Esophagus muscularis mucosa (tissue), 4 donors: Measurements from ENCODE around the gene PSME1. TPM values are rescaled to one million over a fixed set of nuclear protein-coding genes. Genes with fewer than 3 reads are reported as not detected.

ENCODE experiments used
- DNase-seq: peaks from one replicate; pipeline ENCODE4 v3.0.0-alpha.2; 2017; ENCODE audit errors: extremely low spot score
- H3K27ac ChIP-seq, 4 donors: fragments of 200-600 bp; sonication (generic); replicated peaks in 1 of 4; 1 replicate in 3 of 4; 2 replicates in 1 of 4; pipeline ENCODE4 v1.5.1; 2016 to 2019; ENCODE audit warnings: mild to moderate bottlenecking in 1 of 4
- H3K27me3 ChIP-seq, 4 donors: fragments of 200-600 bp; sonication (generic); one replicate each; pipeline versions ENCODE4 v1.5.1 to v1.6.0; 2016 to 2019
- H3K36me3 ChIP-seq, 4 donors: fragments of 200-600 bp; sonication (generic); one replicate each; pipeline ENCODE4 v1.5.1; 2016 to 2019
- H3K4me1 ChIP-seq, 4 donors: fragments of 200-600 bp; sonication (generic); one replicate each; pipeline ENCODE4 v1.5.1; 2016 to 2019
- H3K4me3 ChIP-seq, 4 donors: fragments of 200-600 bp; sonication (generic); 1 replicate in 2 of 4; 2 replicates in 2 of 4; pipeline ENCODE4 v1.5.1; 2016 to 2019; ENCODE audit warnings: mild to moderate bottlenecking in 4 of 4, moderate library complexity in 1 of 4
- H3K9me3 ChIP-seq, 4 donors: fragments of 200-600 bp; sonication (generic); 1 replicate in 3 of 4; 2 replicates in 1 of 4; pipeline ENCODE4 v1.5.1; 2016 to 2019
- CTCF ChIP-seq, 3 experiments: fragments of 200-600 bp in 2 of 3; fragments of 450-650 bp in 1 of 3; sonication (generic) in 2 of 3; IDR thresholded peaks; one replicate each; pipeline ENCODE4 v1.5.1; 2017 to 2019; ENCODE audit warnings: antibody characterized with exemption in 3 of 3, mild to moderate bottlenecking in 2 of 3, moderate library complexity in 1 of 3
- EP300 ChIP-seq: sonication (generic); formaldehyde crosslinking; IDR thresholded peaks from one replicate; pipeline ENCODE4 v1.6.1; 2017; ENCODE audit warnings: antibody characterized with exemption
- POLR2A ChIP-seq: fragments of 450-650 bp; IDR thresholded peaks from one replicate; pipeline ENCODE4 v1.6.1; 2017; ENCODE audit warnings: antibody characterized with exemption, moderate library complexity, mild to moderate bottlenecking, low read depth
- POLR2AphosphoS5 ChIP-seq, 2 donors: sonication (generic); formaldehyde crosslinking; IDR thresholded peaks; one replicate each; pipeline ENCODE4 v1.6.1; 2017; ENCODE audit warnings: antibody characterized with exemption in 2 of 2
- WGBS: methylation state at CpG from one replicate; pipeline ENCODE4 v1.1.5; 2018; 5-methylcytosine and 5-hydroxymethylcytosine counted together
- intact Hi-C: fragments of 100-400 bp; cut with DNase I; formaldehyde crosslinking; loops from one replicate; pipeline ENCODE4 v1.15.1; 2023
- total RNA-seq, 4 donors: library from RNA; depleted of rRNA; stranded (reverse); fragments of >200 nt; gene quantifications; one replicate each; pipeline versions ENCODE4 v1.1.0 to v1.2.1, GENCODE V29; 2016

Gene PSME1
- total RNA-seq, 4 donors from 2014 or later = 129 to 158 (median 143) TPM

- no peaks in the 10 kb centered on the region for H3K27me3 ChIP-seq
- DNase-seq = no peak
- no peak for TF ChIP-seq POLR2A
- peak; percentile 7 to 38 for TF ChIP-seq POLR2AphosphoS5 (IDR thresholded peaks at IDR 0.05)
- intact Hi-C loops = no loop called here
- H3K4me1 ChIP-seq = peaks cover 11 to 17% (median 16%) of the 10 kb centered on the region in 4 donors
- 72% methylated on average over 18 of the region's 18 CpGs for WGBS
- no peaks in the 10 kb centered on the region for H3K9me3 ChIP-seq
- peak overlapping the region; percentile 72 to 81 (median 76) for H3K27ac ChIP-seq
- peaks cover 48 to 93% (median 90%) of the 10 kb centered on the region in 4 donors for H3K36me3 ChIP-seq
- H3K4me3 ChIP-seq = no peak overlapping the region
These were observed 44.2 kb downstream of the PSME1 start for GRCh38 chr14:24179961-24180796.

- no peak overlapping the region for H3K4me3 ChIP-seq
- intact Hi-C loops = no loop called here
- 87% methylated on average over 8 of the region's 19 CpGs for WGBS
These were observed 45.5 kb downstream of the PSME1 start for GRCh38 chr14:24181371-24182077.

GRCh38 chr14:24182110-24182882 is 46.3 kb downstream of the PSME1 start:
- no peaks in the 10 kb centered on the region for H3K9me3 ChIP-seq
- WGBS = 86% methylated on average over 14 of the region's 14 CpGs
- intact Hi-C loops = no loop called here
- no peak for DNase-seq
- no peak overlapping the region for H3K4me3 ChIP-seq
- TF ChIP-seq POLR2AphosphoS5 (IDR thresholded peaks at IDR 0.05) (no peak), POLR2A (no peak), EP300 (no peak), CTCF (IDR thresholded peaks at IDR 0.05) (no peak)
- peaks cover 67 to 98% (median 95%) of the 10 kb centered on the region in 4 donors for H3K36me3 ChIP-seq
- H3K27me3 ChIP-seq = no peaks in the 10 kb centered on the region
- peaks cover 13 to 21% (median 21%) of the 10 kb centered on the region in 4 donors for H3K4me1 ChIP-seq
- no peak overlapping the region for H3K27ac ChIP-seq

More at GRCh38 chr14:24181371-24182077, 45.5 kb downstream of the PSME1 start:
- Histone ChIP-seq H3K9me3 (no peaks in the 10 kb centered on the region), H3K27me3 (no peaks in the 10 kb centered on the region), H3K4me1 (peaks cover 11 to 17% (median 16%) of the 10 kb centered on the region in 4 donors), H3K36me3 (peaks cover 62 to 100% (median 98%) of the 10 kb centered on the region in 4 donors), H3K27ac (peak overlapping the region in 1 of 4 donors; percentile 81)
- TF ChIP-seq POLR2AphosphoS5 (IDR thresholded peaks at IDR 0.05) (no peak), POLR2A (no peak), EP300 (no peak), CTCF (IDR thresholded peaks at IDR 0.05) (no peak)
- DNase-seq = no peak

GRCh38 chr14:24183014-24183481 is 47.1 kb downstream of the PSME1 start:
- Histone ChIP-seq H3K4me1 (peaks cover 20 to 29% (median 28%) of the 10 kb centered on the region in 4 donors), H3K36me3 (peaks cover 61 to 91% (median 88%) of the 10 kb centered on the region in 4 donors), H3K9me3 (no peaks in the 10 kb centered on the region), H3K4me3 (no peak overlapping the region), H3K27ac (no peak overlapping the region), H3K27me3 (no peaks in the 10 kb centered on the region)
- intact Hi-C loops = no loop called here
- TF ChIP-seq EP300 = no peak
- no peak for TF ChIP-seq POLR2AphosphoS5 (IDR thresholded peaks at IDR 0.05)
- no peak for TF ChIP-seq POLR2A
- TF ChIP-seq CTCF (IDR thresholded peaks at IDR 0.05) = no peak
- DNase-seq = no peak
- whole genome bisulfite sequencing = 91% methylated on average over 9 of the region's 15 CpGs
